Progenitor cell of endocrine pancreas (in vitro differentiated cells): ENCODE data around the gene TMEFF1. TPM values are rescaled to one million over a fixed set of nuclear protein-coding genes. Genes with fewer than 3 reads are reported as not detected.
A peak's percentile ranks its signal among the peaks of the same experiment; 100 is the strongest.

Experiments used
- DNase-seq: peaks from one replicate; pipeline ENCODE4 v3.0.0; 2021; ENCODE audit warnings: low spot score; ENCODE audit not compliant: unreplicated experiment
- H3K27ac Mint-ChIP-seq: 2 replicates; pipeline ENCODE4 v1.8.0; 2021; ENCODE audit warnings: mild to moderate bottlenecking, moderate library complexity, mixed read lengths
- H3K27me3 Mint-ChIP-seq: 2 replicates; pipeline ENCODE4 v1.8.0; 2021; ENCODE audit warnings: mixed read lengths
- H3K36me3 Mint-ChIP-seq: 2 replicates; pipeline ENCODE4 v1.8.0; 2022; ENCODE audit warnings: mixed read lengths; ENCODE audit not compliant: insufficient read depth
- H3K4me1 Mint-ChIP-seq: 2 replicates; pipeline ENCODE4 v1.8.0; 2021; ENCODE audit warnings: low read depth, mixed read lengths
- H3K4me3 Mint-ChIP-seq: 2 replicates; pipeline ENCODE4 v1.8.0; 2021; ENCODE audit warnings: low read depth, mild to moderate bottlenecking, moderate library complexity, mixed read lengths
- H3K9me3 Mint-ChIP-seq: 2 replicates; pipeline ENCODE4 v1.8.0; 2021; ENCODE audit warnings: low read depth, mixed read lengths
- total RNA-seq: library from RNA; stranded (reverse); gene quantifications from 2 replicates; pipeline ENCODE4 v1.2.1, GENCODE V29; 2021
- TF ChIP-seq, protein P1 (sequence below): fragments of 200-600 bp; sonication (generic); IDR thresholded peaks from one replicate; pipeline ENCODE4 v1.5.0; 2021; ENCODE audit warnings: antibody characterized with exemption, mild to moderate bottlenecking; ENCODE audit not compliant: unreplicated experiment

Gene TMEFF1
- total RNA-seq, 1 donor from 2014 or later, result 78.1 TPM

DNA sequence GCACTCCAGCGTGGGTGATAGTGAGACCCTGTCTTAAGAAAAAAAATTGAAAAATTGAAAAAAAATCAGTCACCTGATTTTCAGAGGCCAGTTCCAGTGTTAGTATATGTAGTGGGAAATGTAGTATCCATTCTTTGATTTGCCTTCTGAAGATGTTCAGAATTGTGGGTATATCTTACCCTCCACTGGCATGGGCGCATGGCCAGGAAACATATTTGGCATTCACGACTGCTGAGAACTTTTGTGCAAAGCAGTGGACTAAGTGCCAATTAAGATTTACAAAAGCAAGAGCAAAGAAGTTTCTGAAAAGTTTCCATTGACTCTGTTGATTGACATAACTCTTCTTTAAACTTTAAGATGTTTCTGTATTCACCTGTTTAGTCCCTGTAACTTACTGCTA is 107.3 kb downstream of the TMEFF1 start:
- no peak for DNase-seq
- peaks cover 5% of the 10 kb centered on the region for H3K4me1 Mint-ChIP-seq
- no peaks in the 10 kb centered on the region for H3K9me3 Mint-ChIP-seq
- peak overlapping the region; percentile 5 for H3K27ac Mint-ChIP-seq
- TF ChIP-seq, protein P1, sequence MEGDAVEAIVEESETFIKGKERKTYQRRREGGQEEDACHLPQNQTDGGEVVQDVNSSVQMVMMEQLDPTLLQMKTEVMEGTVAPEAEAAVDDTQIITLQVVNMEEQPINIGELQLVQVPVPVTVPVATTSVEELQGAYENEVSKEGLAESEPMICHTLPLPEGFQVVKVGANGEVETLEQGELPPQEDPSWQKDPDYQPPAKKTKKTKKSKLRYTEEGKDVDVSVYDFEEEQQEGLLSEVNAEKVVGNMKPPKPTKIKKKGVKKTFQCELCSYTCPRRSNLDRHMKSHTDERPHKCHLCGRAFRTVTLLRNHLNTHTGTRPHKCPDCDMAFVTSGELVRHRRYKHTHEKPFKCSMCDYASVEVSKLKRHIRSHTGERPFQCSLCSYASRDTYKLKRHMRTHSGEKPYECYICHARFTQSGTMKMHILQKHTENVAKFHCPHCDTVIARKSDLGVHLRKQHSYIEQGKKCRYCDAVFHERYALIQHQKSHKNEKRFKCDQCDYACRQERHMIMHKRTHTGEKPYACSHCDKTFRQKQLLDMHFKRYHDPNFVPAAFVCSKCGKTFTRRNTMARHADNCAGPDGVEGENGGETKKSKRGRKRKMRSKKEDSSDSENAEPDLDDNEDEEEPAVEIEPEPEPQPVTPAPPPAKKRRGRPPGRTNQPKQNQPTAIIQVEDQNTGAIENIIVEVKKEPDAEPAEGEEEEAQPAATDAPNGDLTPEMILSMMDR, result no peak
- no peaks in the 10 kb centered on the region for H3K27me3 Mint-ChIP-seq
- H3K36me3 Mint-ChIP-seq, result peaks cover 5% of the 10 kb centered on the region
- no peak overlapping the region for H3K4me3 Mint-ChIP-seq

DNA sequence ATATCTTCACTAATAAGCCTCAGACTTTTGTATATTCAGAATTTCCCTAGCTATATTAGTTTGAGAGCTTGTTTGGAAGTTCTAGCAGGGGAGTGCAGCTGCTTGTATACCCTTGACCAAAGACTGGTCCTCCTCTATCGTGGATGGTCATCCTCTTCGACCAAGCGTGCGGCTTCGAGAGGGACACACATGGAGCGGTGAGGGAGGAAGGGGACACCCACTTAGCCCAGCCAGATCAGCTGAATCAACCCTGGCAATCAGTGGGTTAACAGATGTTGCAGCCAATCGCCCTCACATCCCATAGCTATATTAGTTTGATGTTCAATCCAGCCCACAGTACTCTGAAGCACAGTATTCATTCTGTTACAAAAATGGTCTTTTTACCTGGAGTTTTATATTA is 108.1 kb downstream of the TMEFF1 start:
- DNase-seq, result no peak
- Mint-ChIP-seq H3K27ac (no peak overlapping the region), H3K4me3 (no peak overlapping the region), H3K36me3 (peaks cover 5% of the 10 kb centered on the region), H3K27me3 (no peaks in the 10 kb centered on the region), H3K9me3 (no peaks in the 10 kb centered on the region), H3K4me1 (peaks cover 5% of the 10 kb centered on the region)
- TF ChIP-seq, protein P1, result no peak

DNA sequence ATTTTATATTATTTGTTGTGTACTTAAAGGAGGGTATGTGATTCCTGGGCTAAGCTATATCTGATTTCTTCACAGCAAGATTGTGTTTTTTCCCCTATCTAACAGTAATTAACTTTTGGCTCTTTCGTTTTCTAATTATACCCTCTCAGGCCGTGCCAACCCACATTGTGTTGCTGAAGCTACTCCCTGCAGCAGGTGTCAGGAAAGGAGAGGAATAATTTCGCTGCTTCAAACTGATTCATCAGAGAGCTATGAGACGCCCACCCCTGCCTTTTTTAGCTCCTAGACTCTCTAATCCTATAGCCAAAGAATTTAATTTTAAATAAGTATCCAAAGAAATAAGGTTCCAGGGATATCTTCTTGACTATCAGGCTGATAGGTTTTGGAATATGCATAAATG is 108.7 kb downstream of the TMEFF1 start:
- DNase-seq, result no peak
- H3K27ac Mint-ChIP-seq, result no peak overlapping the region
- TF ChIP-seq, protein P1, result no peak
- no peaks in the 10 kb centered on the region for H3K9me3 Mint-ChIP-seq
- H3K36me3 Mint-ChIP-seq, result peaks cover 3% of the 10 kb centered on the region
- peaks cover 5% of the 10 kb centered on the region for H3K4me1 Mint-ChIP-seq
- H3K27me3 Mint-ChIP-seq, result no peaks in the 10 kb centered on the region
- no peak overlapping the region for H3K4me3 Mint-ChIP-seq

DNA sequence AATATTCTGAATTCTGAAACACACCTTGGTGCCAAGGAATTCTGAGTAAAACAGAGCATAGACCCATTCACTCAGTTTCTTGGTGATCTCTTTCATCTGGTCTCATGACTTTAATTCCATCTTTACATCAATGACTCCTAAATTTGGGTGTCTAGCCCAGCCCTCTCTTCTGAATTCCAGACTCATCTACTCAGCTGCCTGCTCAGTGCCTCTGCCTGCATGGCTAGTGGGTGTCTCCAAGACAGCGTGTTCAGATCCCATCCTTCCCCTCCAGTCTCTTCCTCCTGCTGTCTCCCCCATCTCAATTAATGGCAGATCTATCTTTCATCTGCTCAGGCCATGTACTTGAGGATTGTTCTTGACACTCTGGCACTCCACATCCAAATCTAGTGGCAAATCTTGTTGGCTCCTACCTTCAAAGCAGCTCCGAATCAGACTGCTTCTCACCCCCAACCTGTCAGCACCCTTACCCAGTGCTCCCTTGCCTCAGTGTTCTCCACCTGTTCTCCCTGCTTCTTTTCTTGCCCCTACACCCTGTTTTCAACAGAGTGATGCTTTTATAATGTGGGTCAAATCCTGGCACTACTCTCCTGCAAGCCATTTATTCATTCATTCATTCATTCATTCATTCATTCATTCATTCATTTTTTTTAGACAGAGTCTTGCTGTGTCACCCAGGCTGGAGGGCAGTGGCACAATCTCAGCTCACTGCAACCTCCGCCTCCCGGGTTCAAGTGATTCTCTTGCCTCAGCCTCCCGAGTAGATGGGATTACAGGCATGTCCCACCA is 110.3 kb downstream of the TMEFF1 start:
- no peak overlapping the region for H3K4me3 Mint-ChIP-seq
- TF ChIP-seq, protein P1, result no peak
- H3K27ac Mint-ChIP-seq, result no peak overlapping the region
- no peaks in the 10 kb centered on the region for H3K9me3 Mint-ChIP-seq
- peaks cover 4% of the 10 kb centered on the region for H3K36me3 Mint-ChIP-seq
- DNase-seq, result no peak
- peaks cover 1% of the 10 kb centered on the region for H3K4me1 Mint-ChIP-seq
- H3K27me3 Mint-ChIP-seq, result no peaks in the 10 kb centered on the region

DNA sequence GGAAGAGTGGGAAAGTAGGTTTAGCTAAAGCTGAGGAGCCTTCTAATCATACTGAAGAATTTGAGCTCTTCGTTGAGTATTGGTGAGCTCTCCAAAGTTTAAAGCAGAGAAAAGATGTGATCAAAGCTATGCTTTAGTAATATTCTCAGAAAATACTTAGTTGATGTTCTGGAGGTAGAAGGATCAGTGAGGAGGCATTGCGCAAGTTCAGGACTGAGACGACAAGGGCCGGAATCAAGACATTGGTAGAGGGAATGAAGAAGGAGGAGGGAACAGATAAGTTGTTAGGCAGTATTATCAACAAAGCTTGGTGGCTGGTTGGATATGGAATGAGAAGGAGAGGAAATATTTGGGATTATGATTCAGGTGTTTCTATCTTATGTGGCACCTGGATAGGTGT is 112.0 kb downstream of the TMEFF1 start:
- TF ChIP-seq, protein P1, result no peak
- Mint-ChIP-seq H3K36me3 (peaks cover 5% of the 10 kb centered on the region), H3K4me3 (no peak overlapping the region), H3K27ac (no peak overlapping the region), H3K4me1 (peaks cover 1% of the 10 kb centered on the region), H3K27me3 (no peaks in the 10 kb centered on the region), H3K9me3 (no peaks in the 10 kb centered on the region)
- no peak for DNase-seq
